Activated CD4-positive, alpha-beta T cell treated with anti-CD3 and anti-CD28 coated beads, Interleukin-2, amount 10 ng/mL, durations not matched to agents 24 days and 14 days (primary cell): ENCODE measurements around the gene PLA2G5. TPM values are rescaled to one million over a fixed set of nuclear protein-coding genes. Genes with fewer than 3 reads are reported as not detected.
"Not testable (repeated sequence)": the region's sequence is repeated elsewhere in the genome, so short reads cannot be mapped to it uniquely, and the experiment has no call there.

ENCODE experiments used
- DNase-seq: peaks from one replicate; pipeline ENCODE4 v3.0.0; 2022
- H3K27ac Mint-ChIP-seq: one replicate; pipeline ENCODE4 v1.8.0; 2022; ENCODE audit warnings: mild to moderate bottlenecking, mixed read lengths
- H3K27me3 Mint-ChIP-seq: one replicate; pipeline ENCODE4 v1.8.0; 2022; ENCODE audit warnings: mixed read lengths
- H3K36me3 Mint-ChIP-seq: one replicate; pipeline ENCODE4 v1.8.0; 2022; ENCODE audit warnings: low read depth, mild to moderate bottlenecking, mixed read lengths
- H3K4me1 Mint-ChIP-seq: one replicate; pipeline ENCODE4 v1.8.0; 2021; ENCODE audit warnings: mixed read lengths
- H3K4me3 Mint-ChIP-seq: one replicate; pipeline ENCODE4 v1.8.0; 2022; ENCODE audit warnings: mild to moderate bottlenecking, moderate library complexity, mixed read lengths
- H3K9me3 Mint-ChIP-seq: one replicate; pipeline ENCODE4 v1.8.0; 2021; ENCODE audit warnings: mixed read lengths
- intact Hi-C: fragments of 100-400 bp; cut with micrococcal nuclease; formaldehyde crosslinking; loops from one replicate; pipeline ENCODE4 v1.15.1; 2023
- total RNA-seq: library from RNA; stranded (reverse); gene quantifications from 2 replicates; pipeline ENCODE4 v1.2.3, GENCODE V29; 2022

Gene PLA2G5
- total RNA-seq, 1 donor from 2014 or later: not detected

DNA sequence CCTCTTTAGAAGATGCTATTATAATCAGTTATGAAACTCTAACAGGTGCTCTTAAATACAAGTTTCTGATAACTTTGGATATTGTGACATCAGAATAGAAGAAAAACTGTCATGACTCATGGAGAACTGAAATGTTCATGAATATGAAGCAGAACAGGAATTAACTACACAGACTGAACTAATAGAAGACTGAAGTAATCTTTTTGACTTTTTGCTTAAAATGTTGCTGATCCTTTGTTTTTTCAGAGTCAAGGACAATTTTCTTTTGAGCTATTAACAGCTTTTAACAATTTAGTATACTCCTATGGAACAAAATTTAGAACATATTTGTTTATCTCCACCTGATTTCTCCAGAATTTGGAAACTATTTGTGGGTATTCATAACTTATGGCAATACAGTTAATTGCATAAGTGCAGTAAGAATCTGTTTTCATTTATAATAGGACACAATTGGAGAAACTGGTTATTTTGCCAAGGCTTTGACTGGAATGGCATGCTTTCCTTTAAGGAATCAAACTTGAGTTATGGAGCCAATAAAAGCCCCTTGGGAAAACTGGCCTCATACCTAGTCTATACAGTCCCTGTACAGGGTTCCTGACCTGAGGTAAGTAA is 18.7 kb upstream of the PLA2G5 start:
- peaks cover 14% of the 10 kb centered on the region for H3K27me3 Mint-ChIP-seq
- H3K9me3 Mint-ChIP-seq: peaks cover 14% of the 10 kb centered on the region
- no peak overlapping the region for H3K4me3 Mint-ChIP-seq
- no peaks in the 10 kb centered on the region for H3K36me3 Mint-ChIP-seq
- intact Hi-C loops: no loop called here
- no peak for DNase-seq
- H3K27ac Mint-ChIP-seq: no peak overlapping the region
- H3K4me1 Mint-ChIP-seq: no peaks in the 10 kb centered on the region

DNA sequence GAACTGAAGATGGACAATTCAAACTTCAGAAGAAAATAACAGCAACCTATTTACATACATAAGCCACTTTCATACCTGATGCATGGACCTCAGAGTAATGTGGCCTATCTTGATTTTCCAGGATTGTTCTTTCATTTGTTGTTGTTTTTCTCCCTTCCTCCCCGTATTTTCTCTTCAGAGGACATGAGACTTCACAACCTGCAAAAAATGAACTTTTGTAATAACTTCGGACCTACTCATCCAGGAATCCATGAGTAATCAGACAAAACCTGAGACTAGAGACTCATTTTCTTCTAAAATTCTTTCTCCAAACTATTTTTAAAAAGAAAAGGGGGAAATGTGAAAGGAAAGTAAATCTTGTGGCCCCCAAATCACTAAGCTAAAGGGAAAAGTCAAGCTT is 17.6 kb upstream of the PLA2G5 start:
- no peaks in the 10 kb centered on the region for H3K4me1 Mint-ChIP-seq
- no peaks in the 10 kb centered on the region for H3K36me3 Mint-ChIP-seq
- intact Hi-C loops: no loop called here
- no peak for DNase-seq
- H3K4me3 Mint-ChIP-seq: no peak overlapping the region
- H3K27ac Mint-ChIP-seq: no peak overlapping the region
- peaks cover 20% of the 10 kb centered on the region for H3K27me3 Mint-ChIP-seq
- peaks cover 14% of the 10 kb centered on the region for H3K9me3 Mint-ChIP-seq

DNA sequence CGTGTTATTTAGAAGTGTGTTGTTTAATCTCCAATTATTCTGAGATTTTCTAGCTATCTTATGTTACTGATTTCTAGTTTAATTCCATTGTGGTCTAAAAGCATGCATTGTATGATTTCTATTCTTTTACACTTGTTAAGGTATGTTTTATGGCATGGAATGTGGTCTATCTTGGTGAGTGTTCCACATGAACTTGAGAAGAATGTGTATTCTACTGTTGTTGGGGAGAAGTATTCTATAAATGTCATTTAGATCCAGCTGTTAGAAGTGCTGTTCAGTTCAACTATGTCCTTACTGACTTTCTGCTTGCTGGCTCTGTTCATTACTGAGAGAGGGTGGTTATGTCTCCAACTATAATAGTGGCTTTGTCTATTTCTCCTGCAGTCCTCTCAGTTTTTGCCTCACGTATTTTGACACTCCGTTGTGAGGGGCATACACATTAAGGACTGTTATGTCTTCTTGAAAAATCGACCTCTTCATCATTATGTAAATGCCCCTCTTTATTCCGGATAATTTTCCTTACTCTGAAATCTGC is 12.0 kb upstream of the PLA2G5 start:
- DNase-seq: no peak
- intact Hi-C loops: no loop called here
- Mint-ChIP-seq H3K27ac (no peak overlapping the region), H3K36me3 (no peaks in the 10 kb centered on the region), H3K9me3 (peaks cover under 1% of the 10 kb centered on the region), H3K4me1 (peaks cover 22% of the 10 kb centered on the region), H3K4me3 (no peak overlapping the region), H3K27me3 (peaks cover 21% of the 10 kb centered on the region)

GRCh38 chr1:20058531-20058930 is 11.5 kb upstream of the PLA2G5 start:
- Mint-ChIP-seq H3K4me3 (no peak overlapping the region), H3K36me3 (no peaks in the 10 kb centered on the region), H3K4me1 (peaks cover 22% of the 10 kb centered on the region), H3K27me3 (peaks cover 21% of the 10 kb centered on the region), H3K27ac (peak overlapping the region; percentile 12), H3K9me3 (no peaks in the 10 kb centered on the region)
- DNase-seq: peak; percentile 74
- intact Hi-C loops: no loop called here

GRCh38 chr1:20059847-20060246 is 10.1 kb upstream of the PLA2G5 start:
- H3K4me1 Mint-ChIP-seq: peaks cover 22% of the 10 kb centered on the region
- H3K36me3 Mint-ChIP-seq: no peaks in the 10 kb centered on the region
- intact Hi-C loops: no loop called here
- H3K9me3 Mint-ChIP-seq: no peaks in the 10 kb centered on the region
- no peak overlapping the region for H3K4me3 Mint-ChIP-seq
- DNase-seq: no peak
- no peak overlapping the region for H3K27ac Mint-ChIP-seq
- H3K27me3 Mint-ChIP-seq: peaks cover 20% of the 10 kb centered on the region

- Mint-ChIP-seq H3K4me1 (peaks cover 22% of the 10 kb centered on the region), H3K27me3 (peaks cover 20% of the 10 kb centered on the region)
- H3K9me3 Mint-ChIP-seq, H3K27ac Mint-ChIP-seq, DNase-seq, intact Hi-C loops, H3K4me3 Mint-ChIP-seq, H3K36me3 Mint-ChIP-seq: not testable (repeated sequence)
Measured at GRCh38 chr1:20060791-20061190, 9.2 kb upstream of the PLA2G5 start.

DNA sequence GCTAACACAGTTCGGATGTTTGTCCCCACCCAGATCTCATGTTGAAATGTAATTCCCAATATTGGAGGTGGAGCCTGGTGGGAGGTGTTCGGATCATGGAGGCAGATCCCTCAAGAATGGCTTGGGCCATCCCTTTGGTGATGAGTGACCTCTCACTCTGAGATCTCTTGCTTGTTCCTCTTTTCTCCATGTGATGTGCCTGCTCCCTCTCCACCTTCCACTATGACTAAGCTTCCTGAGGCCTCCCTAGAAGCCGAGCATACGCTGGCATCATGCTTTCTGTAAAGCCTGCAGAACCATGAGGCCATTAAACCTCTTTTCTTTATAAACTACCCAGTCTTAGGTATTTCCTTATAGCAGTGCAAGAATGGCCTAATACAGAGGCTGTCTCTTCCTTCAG is 8.1 kb upstream of the PLA2G5 start:
- Mint-ChIP-seq H3K36me3 (no peaks in the 10 kb centered on the region), H3K27ac (no peak overlapping the region), H3K9me3 (no peaks in the 10 kb centered on the region), H3K4me1 (peaks cover 22% of the 10 kb centered on the region), H3K27me3 (peaks cover 17% of the 10 kb centered on the region), H3K4me3 (no peak overlapping the region)
- no peak for DNase-seq
- intact Hi-C loops: no loop called here

GRCh38 chr1:20063861-20064292 is 6.1 kb upstream of the PLA2G5 start:
- DNase-seq: no peak
- intact Hi-C loops: no loop called here
- H3K9me3 Mint-ChIP-seq: no peaks in the 10 kb centered on the region
- H3K4me3 Mint-ChIP-seq: no peak overlapping the region
- peaks cover 14% of the 10 kb centered on the region for H3K27me3 Mint-ChIP-seq
- H3K36me3 Mint-ChIP-seq: no peaks in the 10 kb centered on the region
- no peak overlapping the region for H3K27ac Mint-ChIP-seq
- H3K4me1 Mint-ChIP-seq: peaks cover 12% of the 10 kb centered on the region

- H3K27ac Mint-ChIP-seq: no peak overlapping the region
- no peak for DNase-seq
- peaks cover 18% of the 10 kb centered on the region for H3K27me3 Mint-ChIP-seq
- intact Hi-C loops: no loop called here
- H3K9me3 Mint-ChIP-seq: no peaks in the 10 kb centered on the region
- no peaks in the 10 kb centered on the region for H3K4me1 Mint-ChIP-seq
- no peaks in the 10 kb centered on the region for H3K36me3 Mint-ChIP-seq
- no peak overlapping the region for H3K4me3 Mint-ChIP-seq
Measured at GRCh38 chr1:20068722-20069121, 1.3 kb upstream of the PLA2G5 start.

- Mint-ChIP-seq H3K9me3 (no peaks in the 10 kb centered on the region), H3K27me3 (peaks cover 14% of the 10 kb centered on the region), H3K36me3 (no peaks in the 10 kb centered on the region), H3K27ac (no peak overlapping the region), H3K4me3 (no peak overlapping the region), H3K4me1 (no peaks in the 10 kb centered on the region)
- intact Hi-C loops: no loop called here
- no peak for DNase-seq
Measured at GRCh38 chr1:20070357-20070756, 363 bp downstream of the PLA2G5 start.

DNA sequence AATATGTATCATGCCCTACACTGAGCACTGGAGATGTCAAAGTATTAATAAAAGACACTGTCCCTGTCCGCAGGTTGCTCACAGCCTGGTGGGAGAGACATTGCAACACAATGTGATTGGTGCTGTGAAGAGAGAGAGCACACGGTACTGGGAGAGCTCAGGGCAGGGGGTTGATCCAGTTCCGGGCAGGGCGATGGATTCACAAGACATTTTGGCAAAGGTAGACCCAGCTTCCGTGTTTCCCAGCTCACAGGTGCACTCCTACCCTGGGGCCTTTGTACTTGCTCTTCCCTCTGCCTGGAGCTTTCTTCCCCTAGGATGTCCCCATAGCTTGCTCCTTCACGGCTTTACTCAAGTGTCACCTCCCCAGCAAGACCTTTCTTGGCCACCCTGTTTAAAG is 1.4 kb downstream of the PLA2G5 start:
- no peak overlapping the region for H3K27ac Mint-ChIP-seq
- H3K4me3 Mint-ChIP-seq: no peak overlapping the region
- no peaks in the 10 kb centered on the region for H3K9me3 Mint-ChIP-seq
- no peaks in the 10 kb centered on the region for H3K36me3 Mint-ChIP-seq
- peaks cover 7% of the 10 kb centered on the region for H3K27me3 Mint-ChIP-seq
- no peak for DNase-seq
- H3K4me1 Mint-ChIP-seq: no peaks in the 10 kb centered on the region
- intact Hi-C loops: no loop called here

GRCh38 chr1:20072771-20073170 is 2.8 kb downstream of the PLA2G5 start:
- no peak overlapping the region for H3K4me3 Mint-ChIP-seq
- no peaks in the 10 kb centered on the region for H3K36me3 Mint-ChIP-seq

GRCh38 chr1:20073256-20073655 is 3.3 kb downstream of the PLA2G5 start:
- no peaks in the 10 kb centered on the region for H3K4me1 Mint-ChIP-seq
- intact Hi-C loops: no loop called here
- no peak for DNase-seq
- H3K9me3 Mint-ChIP-seq: no peaks in the 10 kb centered on the region
- no peak overlapping the region for H3K4me3 Mint-ChIP-seq
- H3K27ac Mint-ChIP-seq: no peak overlapping the region
- no peaks in the 10 kb centered on the region for H3K36me3 Mint-ChIP-seq
- H3K27me3 Mint-ChIP-seq: peaks cover 14% of the 10 kb centered on the region

More at GRCh38 chr1:20072771-20073170, 2.8 kb downstream of the PLA2G5 start:
- H3K4me1 Mint-ChIP-seq: no peaks in the 10 kb centered on the region
- no peaks in the 10 kb centered on the region for H3K9me3 Mint-ChIP-seq
- no peak for DNase-seq
- intact Hi-C loops: no loop called here
- no peak overlapping the region for H3K27ac Mint-ChIP-seq
- H3K27me3 Mint-ChIP-seq: peaks cover 9% of the 10 kb centered on the region

- no peak for DNase-seq
- Mint-ChIP-seq H3K9me3 (no peaks in the 10 kb centered on the region), H3K36me3 (no peaks in the 10 kb centered on the region), H3K27me3 (peaks cover 19% of the 10 kb centered on the region), H3K4me1 (no peaks in the 10 kb centered on the region), H3K4me3 (no peak overlapping the region), H3K27ac (no peak overlapping the region)
- intact Hi-C loops: no loop called here
Measured at GRCh38 chr1:20074055-20074724, 4.2 kb downstream of the PLA2G5 start.
